Middle frontal gyrus (tissue), 1 donor: Measurements from ENCODE around the gene CDYL.
"Not testable (repeated sequence)": the region's sequence is repeated elsewhere in the genome, so short reads cannot be mapped to it uniquely, and the experiment has no call there.

Experiments
- DNase-seq: peaks from one replicate; pipeline ENCODE4 v3.0.0-alpha.2; 2015; ENCODE audit warnings: low spot score; ENCODE audit errors: extremely low spot score

The CDYL gene

GRCh38 chr6:4840169-4840568, 64.0 kb downstream of the CDYL start:
- no peak for DNase-seq

- no peak for DNase-seq
Observed at GRCh38 chr6:4844108-4844507, 67.9 kb downstream of the CDYL start.

- DNase-seq: no peak
Observed at GRCh38 chr6:4846387-4846786, 70.2 kb downstream of the CDYL start.

- DNase-seq: no peak
Observed at GRCh38 chr6:4848382-4849068, 72.3 kb downstream of the CDYL start.

GRCh38 chr6:4849226-4850022, 73.2 kb downstream of the CDYL start:
- no peak for DNase-seq

GRCh38 chr6:4851035-4851434, 74.8 kb downstream of the CDYL start:
- no peak for DNase-seq

- DNase-seq: not testable (repeated sequence)
Observed at GRCh38 chr6:4852186-4852585, 76.0 kb downstream of the CDYL start.

- no peak for DNase-seq
Observed at GRCh38 chr6:4852938-4853337, 76.7 kb downstream of the CDYL start.

GRCh38 chr6:4853349-4853748, 77.1 kb downstream of the CDYL start:
- no peak for DNase-seq

- no peak for DNase-seq
Observed at GRCh38 chr6:4853782-4854511, 77.7 kb downstream of the CDYL start.

- no peak for DNase-seq
Observed at GRCh38 chr6:4856785-4857184, 80.6 kb downstream of the CDYL start.

GRCh38 chr6:4858194-4859015, 82.2 kb downstream of the CDYL start:
- no peak for DNase-seq

- no peak for DNase-seq
Observed at GRCh38 chr6:4860387-4860786, 84.2 kb downstream of the CDYL start.

GRCh38 chr6:4861564-4861963, 85.4 kb downstream of the CDYL start:
- no peak for DNase-seq

GRCh38 chr6:4864519-4864918, 88.3 kb downstream of the CDYL start:
- no peak for DNase-seq

- not testable (repeated sequence) for DNase-seq
Observed at GRCh38 chr6:4865006-4865405, 88.8 kb downstream of the CDYL start.

- DNase-seq: no peak
Observed at GRCh38 chr6:4870821-4871494, 94.8 kb downstream of the CDYL start.

- DNase-seq: no peak
Observed at GRCh38 chr6:4871825-4872224, 95.6 kb downstream of the CDYL start.

- DNase-seq: no peak
Observed at GRCh38 chr6:4872841-4873240, 96.6 kb downstream of the CDYL start.

GRCh38 chr6:4873928-4874327, 97.7 kb downstream of the CDYL start:
- no peak for DNase-seq
